Mesothelial cell of epicardium (in vitro differentiated cells): ENCODE data around the gene LRRC72. TPM values are rescaled to one million over a fixed set of nuclear protein-coding genes. Genes with fewer than 3 reads are reported as not detected.

Experiments used
- DNase-seq, 2 experiments: peaks; one replicate each; pipeline ENCODE4 v3.0.0; 2021; ENCODE audit warnings: low spot score in 2 of 2; ENCODE audit not compliant: unreplicated experiment in 2 of 2
- H3K27ac Mint-ChIP-seq: 2 replicates; pipeline ENCODE4 v1.8.0; 2021; ENCODE audit warnings: mixed read lengths
- H3K27me3 Mint-ChIP-seq: 2 replicates; pipeline ENCODE4 v1.8.0; 2021; ENCODE audit warnings: low read depth, mixed read lengths
- H3K36me3 Mint-ChIP-seq: 2 replicates; pipeline ENCODE4 v1.8.0; 2021; ENCODE audit warnings: mixed read lengths
- H3K4me1 Mint-ChIP-seq: 2 replicates; pipeline ENCODE4 v1.8.0; 2021; ENCODE audit warnings: mixed read lengths
- H3K4me3 Mint-ChIP-seq: 2 replicates; pipeline ENCODE4 v1.8.0; 2021; ENCODE audit warnings: mild to moderate bottlenecking, moderate library complexity, mixed read lengths
- H3K9me3 Mint-ChIP-seq: 2 replicates; pipeline ENCODE4 v1.8.0; 2021; ENCODE audit warnings: mixed read lengths
- total RNA-seq: library from RNA; stranded (reverse); gene quantifications from 3 replicates; pipeline ENCODE4 v1.2.1, GENCODE V29; 2021
- TF ChIP-seq, protein P1 (sequence below): fragments of 200-600 bp; sonication (generic); IDR thresholded peaks from one replicate; pipeline ENCODE4 v1.5.0; 2021; ENCODE audit warnings: antibody characterized with exemption; ENCODE audit not compliant: unreplicated experiment

Gene LRRC72
- not detected in 3 replicates for total RNA-seq

DNA sequence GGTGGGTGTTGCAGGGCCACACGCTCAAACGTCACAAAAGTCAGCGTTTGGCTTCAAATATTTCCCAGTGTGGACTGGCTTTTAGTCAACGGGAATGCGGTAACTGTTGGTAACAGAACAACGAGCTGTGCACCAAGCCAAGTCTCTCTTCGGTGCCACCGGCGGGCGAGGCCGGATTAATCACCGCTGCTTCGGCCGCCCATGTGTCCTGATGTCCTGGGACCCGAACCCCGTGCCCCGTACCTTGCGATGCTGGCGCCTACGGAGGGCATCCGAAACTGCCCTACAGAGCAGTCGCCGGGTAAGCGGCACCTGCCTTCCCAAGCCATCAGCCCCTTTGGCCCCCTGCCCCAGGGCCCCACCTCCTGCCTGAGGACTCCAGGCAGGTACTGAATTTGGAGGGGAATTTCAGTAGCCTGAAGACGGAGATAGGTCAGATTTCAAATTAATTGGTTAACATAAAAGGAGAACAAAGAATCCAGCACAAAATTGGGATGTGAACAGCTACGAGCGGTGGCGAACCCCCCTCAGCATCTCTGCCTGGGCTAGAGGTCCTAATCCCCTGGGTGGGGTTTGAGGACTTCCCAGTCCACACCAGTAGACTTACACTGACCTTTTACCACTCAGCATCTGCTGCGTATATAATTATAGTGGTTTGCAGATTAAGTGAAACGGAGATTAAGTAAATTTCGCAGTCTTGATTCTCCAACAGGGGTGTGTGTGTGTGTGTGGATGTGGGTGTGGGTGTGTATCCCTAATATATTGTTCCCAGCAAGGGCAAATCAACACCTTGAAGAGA lies at the start of gene LRRC72:
TSS of gene LRRC72 (plus strand) at position 84 of the 799 bp plus-strand sequence. CDS start at position 212, 128 bp downstream.
- H3K4me1 Mint-ChIP-seq = peaks cover 18% of the 10 kb centered on the region
- no peak for DNase-seq

DNA sequence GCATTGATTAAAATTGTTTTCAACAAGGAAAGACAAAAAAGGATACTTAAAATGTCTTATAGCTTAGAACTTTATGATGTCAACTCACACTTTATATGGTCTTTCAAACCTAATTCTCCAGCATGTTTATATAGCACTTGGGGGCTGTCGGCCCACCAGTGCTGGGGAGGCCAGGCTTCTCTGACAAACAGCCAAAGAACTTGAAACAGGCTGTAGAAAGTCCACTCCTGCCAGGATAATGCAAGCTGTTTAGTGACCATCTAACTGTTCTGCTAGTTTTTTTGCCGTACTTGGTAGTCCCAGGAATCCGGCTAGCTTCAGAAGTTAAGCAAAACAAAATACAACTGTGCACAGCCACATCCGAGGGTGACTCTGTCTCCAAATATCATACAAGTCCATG lies 47.5 kb upstream of the LRRC72 start:
- Mint-ChIP-seq H3K27me3 (no peaks in the 10 kb centered on the region), H3K9me3 (no peaks in the 10 kb centered on the region), H3K4me1 (peaks cover 12% of the 10 kb centered on the region), H3K27ac (no peak overlapping the region), H3K36me3 (no peaks in the 10 kb centered on the region), H3K4me3 (no peak overlapping the region)
- no peak for DNase-seq
- TF ChIP-seq, protein P1, sequence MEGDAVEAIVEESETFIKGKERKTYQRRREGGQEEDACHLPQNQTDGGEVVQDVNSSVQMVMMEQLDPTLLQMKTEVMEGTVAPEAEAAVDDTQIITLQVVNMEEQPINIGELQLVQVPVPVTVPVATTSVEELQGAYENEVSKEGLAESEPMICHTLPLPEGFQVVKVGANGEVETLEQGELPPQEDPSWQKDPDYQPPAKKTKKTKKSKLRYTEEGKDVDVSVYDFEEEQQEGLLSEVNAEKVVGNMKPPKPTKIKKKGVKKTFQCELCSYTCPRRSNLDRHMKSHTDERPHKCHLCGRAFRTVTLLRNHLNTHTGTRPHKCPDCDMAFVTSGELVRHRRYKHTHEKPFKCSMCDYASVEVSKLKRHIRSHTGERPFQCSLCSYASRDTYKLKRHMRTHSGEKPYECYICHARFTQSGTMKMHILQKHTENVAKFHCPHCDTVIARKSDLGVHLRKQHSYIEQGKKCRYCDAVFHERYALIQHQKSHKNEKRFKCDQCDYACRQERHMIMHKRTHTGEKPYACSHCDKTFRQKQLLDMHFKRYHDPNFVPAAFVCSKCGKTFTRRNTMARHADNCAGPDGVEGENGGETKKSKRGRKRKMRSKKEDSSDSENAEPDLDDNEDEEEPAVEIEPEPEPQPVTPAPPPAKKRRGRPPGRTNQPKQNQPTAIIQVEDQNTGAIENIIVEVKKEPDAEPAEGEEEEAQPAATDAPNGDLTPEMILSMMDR = no peak

More for the DNA sequence above, at the start of gene LRRC72:
- Mint-ChIP-seq H3K27ac (no peak within 1 kb of the TSS), H3K36me3 (no peaks in the 10 kb centered on the region), H3K4me3 (no peak within 1 kb of the TSS), H3K27me3 (no peaks in the 10 kb centered on the region), H3K9me3 (no peaks in the 10 kb centered on the region)
- TF ChIP-seq, protein P1 = no peak

DNA sequence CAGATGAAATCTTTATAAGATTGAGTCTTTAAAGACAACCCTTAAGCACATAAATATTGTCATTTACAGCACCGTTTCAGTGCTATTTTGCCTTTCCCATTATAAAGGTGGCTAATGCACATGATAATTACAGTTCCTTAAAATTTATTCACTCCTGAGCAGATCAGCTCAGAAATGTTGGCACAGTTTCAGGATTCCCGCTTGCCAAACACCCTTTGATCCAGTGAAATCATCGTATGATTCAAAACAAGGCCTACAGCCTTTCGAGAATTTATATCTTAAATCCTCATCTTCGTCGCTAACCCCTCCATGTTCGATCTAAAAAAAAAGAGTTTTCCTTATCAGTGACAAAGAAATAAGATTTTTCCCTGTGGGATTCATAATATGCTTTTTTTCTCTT lies 47.0 kb upstream of the LRRC72 start:
- H3K4me1 Mint-ChIP-seq = peaks cover 13% of the 10 kb centered on the region
- DNase-seq = no peak
- H3K27me3 Mint-ChIP-seq = no peaks in the 10 kb centered on the region
- no peaks in the 10 kb centered on the region for H3K9me3 Mint-ChIP-seq
- no peak overlapping the region for H3K4me3 Mint-ChIP-seq
- no peaks in the 10 kb centered on the region for H3K36me3 Mint-ChIP-seq
- peak overlapping the region; percentile 22 for H3K27ac Mint-ChIP-seq
- TF ChIP-seq, protein P1 = no peak

DNA sequence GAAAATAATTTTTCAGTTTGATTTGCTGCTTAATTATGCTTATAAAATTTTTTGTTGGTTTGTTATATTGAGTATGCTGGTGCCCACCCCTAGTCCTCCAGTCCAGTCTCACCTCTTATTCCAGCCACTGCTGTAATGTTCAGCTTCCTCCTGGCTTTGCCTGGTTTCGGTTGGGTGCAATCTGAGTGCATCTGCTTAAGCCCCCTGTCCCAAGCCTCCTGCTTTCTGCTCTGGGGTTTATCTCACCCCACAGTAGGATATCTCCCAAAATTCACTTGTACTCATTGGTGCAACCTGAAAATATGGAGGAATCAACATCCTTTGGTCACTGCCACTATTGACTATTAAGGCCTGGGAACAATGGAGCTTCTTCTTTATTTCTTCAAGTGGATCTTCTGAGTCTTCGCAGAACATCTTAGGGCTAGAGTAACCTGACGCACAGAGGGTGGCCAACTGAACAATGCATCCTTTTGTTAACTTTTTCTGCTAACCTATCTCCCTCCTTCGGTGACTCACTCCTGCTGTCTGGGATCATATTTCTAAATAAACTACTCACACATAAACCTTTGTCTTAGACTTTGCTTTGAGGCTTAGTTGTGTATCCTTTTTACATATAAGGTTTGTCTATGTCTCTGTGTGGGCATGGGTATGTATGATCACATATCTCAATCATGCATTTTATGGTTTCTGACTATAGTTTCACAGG lies 42.0 kb upstream of the LRRC72 start:
- peak overlapping the region; percentile 4 for H3K27ac Mint-ChIP-seq
- no peaks in the 10 kb centered on the region for H3K27me3 Mint-ChIP-seq
- TF ChIP-seq, protein P1 = no peak
- no peak for DNase-seq
- H3K4me3 Mint-ChIP-seq = no peak overlapping the region
- H3K36me3 Mint-ChIP-seq = no peaks in the 10 kb centered on the region
- H3K4me1 Mint-ChIP-seq = peaks cover 22% of the 10 kb centered on the region
- H3K9me3 Mint-ChIP-seq = no peaks in the 10 kb centered on the region

DNA sequence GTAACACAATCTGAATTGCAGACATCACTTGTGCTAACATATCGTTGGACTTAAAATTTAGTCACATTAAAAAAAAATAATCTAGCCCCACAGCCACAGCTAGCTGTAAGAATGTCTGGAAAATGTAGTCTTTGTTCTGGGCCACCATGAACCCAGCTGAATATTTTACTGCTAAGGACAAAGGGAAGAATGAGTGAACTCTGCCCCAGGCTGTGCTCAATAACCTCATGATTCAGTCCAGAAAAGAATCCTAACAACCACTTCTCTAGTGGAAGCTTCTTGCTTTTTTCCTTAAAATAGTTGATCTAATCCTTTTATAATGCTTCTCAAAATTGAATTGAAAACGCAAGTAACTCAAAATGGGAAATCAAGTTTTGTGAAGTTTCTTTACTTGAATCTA lies 35.5 kb upstream of the LRRC72 start:
- H3K4me3 Mint-ChIP-seq = no peak overlapping the region
- H3K27me3 Mint-ChIP-seq = no peaks in the 10 kb centered on the region
- H3K9me3 Mint-ChIP-seq = no peaks in the 10 kb centered on the region
- TF ChIP-seq, protein P1 = no peak
- H3K4me1 Mint-ChIP-seq = peaks cover 36% of the 10 kb centered on the region
- no peak overlapping the region for H3K27ac Mint-ChIP-seq
- DNase-seq = no peak
- no peaks in the 10 kb centered on the region for H3K36me3 Mint-ChIP-seq
